GM21825 (cell line): ENCODE data around the gene CCDC24.

Experiments used
- ATAC-seq: cut with Tn5 transposase; IDR thresholded peaks from one replicate; pipeline ENCODE4 v1.9.1; 2021; ENCODE audit warnings: mild to moderate bottlenecking, moderate library complexity; ENCODE audit not compliant: unreplicated experiment

CCDC24 gene

GRCh38 chr1:43995984-43996732 lies 4.8 kb downstream of the CCDC24 start:
- no peak for ATAC-seq

GRCh38 chr1:43996733-43997115 lies 5.3 kb downstream of the CCDC24 start:
- no peak for ATAC-seq

DNA sequence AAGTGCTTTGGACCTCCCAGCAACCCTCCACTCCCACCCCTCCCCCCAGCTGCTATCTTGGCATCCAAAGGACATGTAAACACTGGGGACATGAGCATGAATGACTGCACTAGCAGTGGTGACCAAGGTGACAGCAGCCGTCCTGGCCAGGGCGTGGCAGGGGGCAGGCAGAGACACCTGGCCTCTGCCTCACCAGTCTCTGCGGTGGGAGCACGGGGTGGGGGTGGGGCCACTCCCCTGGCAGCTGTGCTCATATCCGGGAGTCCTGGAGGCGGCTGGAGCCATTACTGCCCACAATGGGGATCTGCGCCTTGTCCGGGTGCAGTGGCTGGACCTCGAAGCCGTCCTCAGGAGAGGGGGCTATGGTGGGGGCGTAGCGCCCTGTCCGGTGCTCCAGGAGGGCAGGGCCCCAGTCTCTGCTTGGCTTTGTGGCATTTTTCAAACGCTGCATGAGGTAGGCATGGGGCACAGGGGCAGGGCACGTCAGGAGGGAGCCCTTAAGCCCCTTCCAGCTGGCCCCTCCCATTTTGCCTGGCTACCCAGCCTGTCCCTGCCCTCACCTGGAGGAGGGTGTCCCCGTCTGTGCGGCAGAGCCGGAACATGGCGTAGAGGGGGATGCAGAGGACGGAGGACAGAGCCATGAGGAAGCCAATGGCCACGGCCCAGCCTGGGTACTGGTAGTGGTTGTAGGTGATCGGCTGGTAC lies 6.0 kb downstream of the CCDC24 start:
- no peak for ATAC-seq

DNA sequence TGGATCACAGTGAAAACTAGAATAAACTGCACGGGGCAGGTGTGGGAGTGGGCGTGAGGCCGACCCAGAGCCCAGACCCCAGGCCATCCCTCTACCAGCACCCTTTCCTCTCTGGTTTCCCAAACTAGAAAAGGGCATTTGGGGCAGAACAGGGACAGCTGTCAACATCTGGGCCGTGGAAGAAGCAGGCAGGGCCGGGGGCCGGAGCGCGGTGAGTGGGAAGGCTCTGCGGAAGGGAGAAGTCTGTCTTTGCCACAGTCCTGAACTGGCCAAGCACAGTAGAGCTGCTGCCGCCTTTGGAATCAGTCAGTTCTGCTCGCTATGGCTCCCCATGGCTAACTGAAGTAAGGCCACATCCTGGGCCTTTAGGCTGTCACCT lies 6.6 kb downstream of the CCDC24 start:
- ATAC-seq: no peak

DNA sequence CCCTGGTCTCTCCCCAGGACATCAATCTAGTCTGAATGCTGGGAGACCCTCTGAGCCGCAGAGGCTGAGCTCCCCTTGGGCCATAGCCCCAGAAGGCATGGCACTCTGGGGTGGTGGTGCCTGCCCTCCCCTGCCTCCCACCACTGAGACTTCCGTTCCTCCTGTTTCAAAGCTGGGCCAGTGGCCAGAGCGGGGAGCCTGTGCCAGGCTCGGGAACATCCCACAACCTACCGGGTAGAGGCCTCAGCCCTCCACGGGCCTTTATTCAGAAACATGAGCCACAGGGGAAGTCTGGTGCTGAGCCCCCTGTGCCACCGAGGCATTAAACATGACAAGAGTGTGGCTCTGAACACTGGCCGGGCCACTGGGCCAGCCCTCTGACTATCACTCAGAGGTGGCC lies 8.1 kb downstream of the CCDC24 start:
- ATAC-seq: no peak

DNA sequence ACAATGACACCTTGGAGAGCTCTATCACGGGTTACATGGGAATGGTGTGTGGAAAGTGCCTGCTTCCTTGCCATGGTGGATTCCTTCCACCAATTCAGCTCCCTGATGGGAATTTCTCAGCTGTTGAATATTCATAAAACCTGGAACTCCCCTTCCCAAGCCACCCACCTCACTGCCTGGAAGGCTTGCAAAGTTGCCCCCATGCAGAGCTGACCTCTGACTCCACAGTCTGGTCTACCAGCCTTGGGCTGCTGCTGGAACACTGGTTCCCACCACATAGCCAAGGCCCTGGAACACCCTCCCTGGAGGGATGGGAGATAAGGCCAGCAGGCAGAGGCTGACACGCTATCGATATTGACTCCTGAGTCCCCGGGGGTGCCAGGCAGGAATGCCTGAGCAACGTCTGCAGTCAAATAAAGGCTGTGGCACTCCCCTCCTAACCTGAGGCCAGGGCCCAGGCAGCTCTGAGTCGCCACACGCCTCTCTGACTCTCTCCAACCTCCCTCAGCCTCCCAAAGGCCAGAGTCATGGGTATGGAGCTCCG lies 8.8 kb downstream of the CCDC24 start:
- ATAC-seq: no peak

DNA sequence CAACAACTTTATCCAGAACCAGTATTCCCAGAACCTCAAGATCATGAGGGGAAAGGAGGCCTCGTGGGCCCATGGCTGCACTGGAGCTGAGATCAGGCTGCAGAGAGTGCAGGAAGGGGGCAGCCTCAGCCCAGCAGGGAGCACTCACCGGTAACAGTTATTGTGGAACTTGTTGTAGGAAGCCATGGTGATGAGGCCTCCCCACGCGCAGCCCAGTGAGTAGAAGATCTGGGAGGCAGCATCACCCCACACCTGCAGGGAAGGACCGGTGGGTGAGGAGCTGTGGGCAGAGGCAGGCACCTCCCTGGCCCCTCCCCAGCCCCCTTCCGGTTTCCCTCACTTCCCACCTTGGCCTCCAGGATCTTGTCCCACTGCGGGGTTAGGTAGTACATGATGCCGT lies 10.8 kb downstream of the CCDC24 start:
- no peak for ATAC-seq

GRCh38 chr1:44002606-44003157 lies 11.3 kb downstream of the CCDC24 start:
- no peak for ATAC-seq

DNA sequence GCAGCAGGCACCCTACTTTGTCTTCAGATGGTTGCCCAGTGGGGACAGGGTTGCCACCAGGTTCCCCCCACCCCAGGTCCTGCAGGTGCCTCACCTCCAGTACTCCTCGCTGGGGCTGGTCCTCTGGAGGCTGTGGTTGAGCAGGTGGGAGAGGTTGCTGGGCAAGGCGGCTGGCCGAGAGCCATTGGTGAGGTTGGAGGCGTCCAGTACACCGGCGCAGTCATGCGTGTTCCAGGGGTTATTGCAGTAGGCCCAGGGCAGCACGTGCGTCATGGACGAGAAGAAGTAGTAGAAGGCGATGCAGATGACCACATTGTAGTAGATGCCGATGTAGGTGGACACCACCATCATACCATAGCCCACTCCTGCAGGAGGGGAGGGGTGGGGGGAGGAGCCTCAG lies 16.9 kb downstream of the CCDC24 start:
- ATAC-seq: no peak

DNA sequence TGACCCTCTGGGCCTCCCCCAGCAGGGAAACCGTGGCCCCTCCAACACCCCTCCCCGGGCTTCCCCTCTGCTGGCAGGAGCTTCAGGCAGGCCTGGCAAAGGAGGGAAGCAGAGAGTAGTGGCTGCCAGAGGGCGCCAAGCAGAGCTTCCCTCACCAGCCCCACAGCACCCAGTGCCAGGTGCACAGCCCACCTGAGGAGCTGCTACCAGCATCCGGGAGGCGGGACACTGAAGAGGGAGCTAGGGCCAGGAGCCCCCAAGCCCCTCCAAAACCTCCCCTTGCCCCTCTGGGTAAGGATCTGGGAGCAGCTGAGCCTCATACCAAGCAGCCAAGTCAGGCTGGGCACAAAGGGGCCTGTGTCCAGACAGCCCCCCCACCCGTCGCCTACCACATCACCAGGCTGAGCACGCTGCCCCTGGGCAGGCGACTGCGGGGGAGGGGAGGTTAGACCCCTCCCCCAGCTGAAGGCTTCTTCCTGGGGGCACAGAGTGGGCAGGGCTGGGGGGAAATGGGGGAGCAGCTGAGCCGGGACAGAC lies 19.6 kb downstream of the CCDC24 start:
- ATAC-seq: no peak

GRCh38 chr1:44012404-44012803 lies 21.0 kb downstream of the CCDC24 start:
- ATAC-seq: no peak

- ATAC-seq: no peak
Observed at GRCh38 chr1:44012941-44013609, 21.7 kb downstream of the CCDC24 start.

- no peak for ATAC-seq
Observed at GRCh38 chr1:44013949-44014348, 22.6 kb downstream of the CCDC24 start.

- no peak for ATAC-seq
Observed at GRCh38 chr1:44014365-44015104, 23.1 kb downstream of the CCDC24 start.

DNA sequence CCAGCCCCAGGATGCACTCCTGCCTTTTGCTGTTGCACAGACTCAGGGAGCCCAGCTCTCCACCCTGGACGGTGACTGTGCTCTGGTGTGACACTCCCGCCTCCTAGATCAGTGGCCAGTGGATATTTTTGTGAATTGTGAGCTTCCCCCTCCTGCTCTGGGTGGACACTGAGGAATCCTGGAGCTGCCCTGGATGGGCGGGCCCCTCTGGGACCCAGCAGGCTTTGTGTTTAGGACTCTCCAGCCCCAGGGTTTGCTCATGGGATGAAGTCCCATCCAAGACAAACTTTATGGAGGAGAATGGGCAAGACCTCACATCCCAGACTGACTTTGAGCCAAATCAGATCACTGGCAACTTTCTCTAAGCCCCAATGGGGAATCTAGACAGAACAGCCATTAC lies 23.8 kb downstream of the CCDC24 start:
- no peak for ATAC-seq

- no peak for ATAC-seq
Observed at GRCh38 chr1:44016041-44016889, 24.9 kb downstream of the CCDC24 start.

DNA sequence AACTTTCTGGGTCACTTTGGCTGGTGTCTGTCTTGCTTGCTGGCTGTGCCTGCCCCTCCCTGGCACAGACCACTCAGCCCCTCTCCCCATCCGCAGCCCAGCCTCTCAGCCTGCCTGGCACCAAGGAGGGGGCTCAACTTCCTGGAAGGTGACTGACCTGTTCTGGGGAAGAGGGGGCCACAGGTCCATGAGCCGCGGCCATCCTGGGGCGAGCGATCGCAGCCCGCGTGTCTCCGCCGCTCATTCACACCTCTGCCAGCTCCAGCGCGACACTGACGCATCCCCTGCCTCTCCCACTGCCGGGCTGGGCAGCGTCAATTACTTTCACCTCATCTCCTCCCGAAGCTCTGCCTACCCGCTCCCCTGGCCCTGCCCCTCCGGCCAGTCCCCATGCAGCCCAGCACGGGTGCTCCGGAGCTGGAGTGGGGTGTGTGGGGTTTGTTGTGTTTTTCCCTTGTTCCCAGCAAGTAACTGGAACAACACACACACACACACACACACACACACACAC lies 25.5 kb downstream of the CCDC24 start:
- ATAC-seq: no peak

GRCh38 chr1:44019466-44019948 lies 28.1 kb downstream of the CCDC24 start:
- ATAC-seq: no peak

DNA sequence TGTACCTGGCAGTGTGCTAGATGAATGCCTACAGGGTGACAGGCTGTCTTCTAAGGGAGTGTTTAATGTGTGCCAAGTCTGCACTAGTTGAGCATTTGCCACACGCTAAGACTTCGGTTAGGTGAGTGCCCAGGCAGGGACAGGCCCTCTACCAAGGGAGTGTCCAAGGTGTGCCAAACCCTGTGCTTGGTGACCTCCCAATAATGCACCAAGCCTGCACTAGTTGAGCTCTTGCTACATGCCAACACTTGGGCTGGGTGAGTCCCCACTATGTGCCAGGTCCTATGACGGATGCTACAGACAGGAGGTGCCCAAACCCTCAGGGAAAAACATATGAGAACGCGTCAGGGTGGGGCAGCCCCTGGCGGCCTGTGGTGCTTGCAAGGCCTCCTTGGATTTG lies 29.1 kb downstream of the CCDC24 start:
- ATAC-seq: no peak
